HL-60 (cell line): ENCODE data around the gene TAGLN3.

ENCODE experiments used
- DNase-seq, 2 experiments: peaks; one replicate each; pipeline ENCODE4 v3.0.0-alpha.2; 2010 to 2020; ENCODE audit warnings: low read depth in 1 of 2, low spot score in 1 of 2
- H3K27ac ChIP-seq: fragments of 250-450 bp; sonication (Bioruptor Pico); replicated peaks from 2 replicates; pipeline ENCODE4 v1.5.1; 2020; ENCODE audit warnings: mild to moderate bottlenecking, moderate library complexity
- H3K27me3 ChIP-seq: fragments of 250-450 bp; sonication (Bioruptor Pico); 2 replicates; pipeline ENCODE4 v1.5.1; 2021; ENCODE audit warnings: mild to moderate bottlenecking, moderate library complexity; ENCODE audit not compliant: insufficient read depth, poor library complexity, severe bottlenecking
- H3K4me3 ChIP-seq: replicated peaks from 2 replicates; pipeline ENCODE4 v1.5.1; 2011; ENCODE audit warnings: mild to moderate bottlenecking, control low read depth, low read length; ENCODE audit not compliant: insufficient read depth
- CTCF ChIP-seq: IDR thresholded peaks from one replicate; pipeline ENCODE4 v1.5.1; 2011; ENCODE audit warnings: low read length, control low read depth, inconsistent platforms; ENCODE audit not compliant: insufficient read depth
- GABPA ChIP-seq: IDR thresholded peaks from 2 replicates; pipeline ENCODE4 v1.6.1; 2012; ENCODE audit warnings: low read depth
- POLR2AphosphoS5 ChIP-seq: IDR thresholded peaks from 2 replicates; pipeline ENCODE4 v1.6.1; 2012; ENCODE audit warnings: low read depth
- REST ChIP-seq: IDR thresholded peaks from 2 replicates; pipeline ENCODE4 v1.6.1; 2012; ENCODE audit warnings: low read depth; ENCODE audit not compliant: insufficient replicate concordance
- SPI1 ChIP-seq: IDR thresholded peaks from 2 replicates; pipeline ENCODE4 v1.6.1; 2012; ENCODE audit warnings: low read depth, mild to moderate bottlenecking, borderline replicate concordance

TAGLN3 gene

GRCh38 chr3:111993038-111993437, 5.7 kb upstream of the TAGLN3 start:
- no peak for DNase-seq
- no peak for TF ChIP-seq SPI1
- TF ChIP-seq GABPA: no peak
- TF ChIP-seq REST: no peak
- no peak for TF ChIP-seq POLR2AphosphoS5
- TF ChIP-seq CTCF: no peak
- Histone ChIP-seq H3K27me3 (no peaks in the 10 kb centered on the region), H3K27ac (no peak overlapping the region), H3K4me3 (no peak overlapping the region)

GRCh38 chr3:111999484-112000324, 982 bp downstream of the TAGLN3 start:
- DNase-seq: no peak
- H3K27me3 ChIP-seq: peaks cover 14% of the 10 kb centered on the region
- TF ChIP-seq GABPA: no peak
- no peak for TF ChIP-seq CTCF
- no peak for TF ChIP-seq POLR2AphosphoS5
- no peak for TF ChIP-seq SPI1
- TF ChIP-seq REST: no peak
- H3K27ac ChIP-seq: no peak overlapping the region
- no peak overlapping the region for H3K4me3 ChIP-seq

- TF ChIP-seq SPI1: no peak
- no peak for TF ChIP-seq REST
- TF ChIP-seq GABPA: no peak
- TF ChIP-seq CTCF: no peak
- TF ChIP-seq POLR2AphosphoS5: no peak
- H3K27me3 ChIP-seq: peaks cover 14% of the 10 kb centered on the region
- no peak overlapping the region for H3K4me3 ChIP-seq
- no peak for DNase-seq
- H3K27ac ChIP-seq: no peak overlapping the region
Measured at GRCh38 chr3:112000367-112000771, 1.6 kb downstream of the TAGLN3 start.
